CD4-positive, alpha-beta T cell treated with Interleukin-12 subunit alpha and Interleukin-12 subunit beta, for 1 hour (primary cell): ENCODE data around the gene TRAM2.
"Not testable (repeated sequence)": the region's sequence is repeated elsewhere in the genome, so short reads cannot be mapped to it uniquely, and the experiment has no call there.

Experiments
- DNase-seq: peaks from one replicate; pipeline ENCODE4 v3.0.0-alpha.2; 2020

The TRAM2 gene

GRCh38 chr6:52474173-52474572, 102.7 kb downstream of the TRAM2 start:
- DNase-seq, result no peak

GRCh38 chr6:52461194-52461593, 115.7 kb downstream of the TRAM2 start:
- not testable (repeated sequence) for DNase-seq

GRCh38 chr6:52457096-52457495, 119.8 kb downstream of the TRAM2 start:
- DNase-seq, result no peak

GRCh38 chr6:52454556-52454955, 122.3 kb downstream of the TRAM2 start:
- DNase-seq, result no peak
